Fibroblast of villous mesenchyme (primary cell): ENCODE measurements around the gene PKD1L1. TPM values are rescaled to one million over a fixed set of nuclear protein-coding genes. Genes with fewer than 3 reads are reported as not detected.
A peak's percentile ranks its signal among the peaks of the same experiment; 100 is the strongest.

Experiments
- DNase-seq: peaks from one replicate; pipeline ENCODE4 v3.0.0-alpha.2; 2010; ENCODE audit warnings: low read depth
- H3K4me3 ChIP-seq: 2 replicates; pipeline ENCODE4 v1.5.1; 2011; ENCODE audit warnings: low read depth, mild to moderate bottlenecking, low read length
- CTCF ChIP-seq: IDR thresholded peaks from 2 replicates; pipeline ENCODE4 v1.5.1; 2012; ENCODE audit warnings: low read depth, mild to moderate bottlenecking, low read length; ENCODE audit not compliant: insufficient read depth
- total RNA-seq: library from RNA; depleted of rRNA; stranded (reverse); fragments of >200 nt; gene quantifications from 2 replicates; pipeline ENCODE4 v1.2.3, GENCODE V29; 2012

PKD1L1 gene
- total RNA-seq, 1 donor, result 0.43 TPM

GRCh38 chr7:47791682-47792081 lies 156.6 kb downstream of the PKD1L1 start:
- DNase-seq, result no peak
- no peak overlapping the region for H3K4me3 ChIP-seq
- TF ChIP-seq CTCF, result no peak

GRCh38 chr7:47788083-47788482 lies 160.2 kb downstream of the PKD1L1 start:
- no peak overlapping the region for H3K4me3 ChIP-seq
- DNase-seq, result no peak
- TF ChIP-seq CTCF, result no peak

- no peak for TF ChIP-seq CTCF
- peak; percentile 53 for DNase-seq
- H3K4me3 ChIP-seq, result no peak overlapping the region
Observed at GRCh38 chr7:47787249-47788069, 160.8 kb downstream of the PKD1L1 start.

- no peak for TF ChIP-seq CTCF
- no peak overlapping the region for H3K4me3 ChIP-seq
- DNase-seq, result peak; percentile 98
Observed at GRCh38 chr7:47786557-47787248, 161.6 kb downstream of the PKD1L1 start.

- H3K4me3 ChIP-seq, result no peak overlapping the region
- no peak for TF ChIP-seq CTCF
- no peak for DNase-seq
Observed at GRCh38 chr7:47785923-47786556, 162.2 kb downstream of the PKD1L1 start.

- TF ChIP-seq CTCF, result no peak
- peak; percentile 99 for DNase-seq
- H3K4me3 ChIP-seq, result no peak overlapping the region
Observed at GRCh38 chr7:47783456-47784223, 164.6 kb downstream of the PKD1L1 start.
